Left renal pelvis (tissue), 4 donors: Measurements from ENCODE around the gene IP6K2. TPM values are rescaled to one million over a fixed set of nuclear protein-coding genes. Genes with fewer than 3 reads are reported as not detected.

ENCODE experiments used
- DNase-seq, 4 donors: peaks; one replicate each; pipeline ENCODE4 v3.0.0-alpha.2; 2013; ENCODE audit warnings: low read depth in 4 of 4, low spot score in 3 of 4
- polyA plus RNA-seq, 4 donors: library from polyadenylated mRNA; unstranded; fragments of 120-200 nt; gene quantifications; one replicate each; pipeline ENCODE4 v1.2.1, GENCODE V29; 2013; ENCODE audit not compliant: insufficient read length in 4 of 4

Gene IP6K2
- polyA plus RNA-seq, 4 donors, result 159 to 304 (median 204) TPM

DNA sequence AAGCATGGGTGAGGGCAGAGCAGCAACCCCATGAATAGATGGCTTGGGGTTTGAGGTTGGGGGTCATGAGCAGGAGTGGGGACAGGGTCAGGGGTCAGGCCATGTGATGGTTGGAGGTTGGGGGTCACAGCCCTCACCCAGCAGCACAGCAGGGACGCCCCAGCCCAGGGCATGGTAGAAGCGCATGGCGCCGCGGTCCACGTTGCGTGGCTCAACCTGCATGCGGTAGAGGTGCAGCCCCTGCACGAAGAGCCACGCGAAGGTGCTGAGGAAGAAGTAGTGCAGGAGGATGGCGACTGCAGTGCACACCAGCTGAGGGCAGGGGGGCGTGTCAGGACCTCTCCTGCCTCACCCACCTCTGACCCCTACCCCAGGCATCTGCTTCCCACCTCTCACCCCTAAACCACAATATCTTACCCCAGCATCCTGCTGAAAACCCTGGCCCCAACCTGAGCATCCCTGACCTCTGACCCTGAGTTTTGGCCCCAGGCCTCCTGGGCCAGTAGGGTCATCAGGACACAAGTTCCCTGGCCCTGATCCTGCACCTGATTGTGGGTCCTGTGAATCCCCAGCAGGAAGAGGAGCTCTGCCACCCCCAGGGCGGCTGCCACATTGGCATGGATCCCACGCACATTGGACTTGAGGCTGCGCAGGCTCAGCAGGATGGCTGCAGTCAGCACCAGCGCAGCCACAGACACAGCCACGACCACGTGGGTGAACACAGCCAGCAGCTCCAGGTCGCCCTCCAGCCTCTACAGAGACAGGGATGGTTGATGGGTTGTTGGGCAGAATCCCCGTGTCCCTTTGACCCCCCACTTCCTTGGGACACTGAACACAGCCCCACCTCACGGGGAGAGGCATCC, 71.9 kb downstream of the IP6K2 start:
- DNase-seq, result no peak

GRCh38 chr3:48642605-48643004, 74.4 kb downstream of the IP6K2 start:
- DNase-seq, result no peak

DNA sequence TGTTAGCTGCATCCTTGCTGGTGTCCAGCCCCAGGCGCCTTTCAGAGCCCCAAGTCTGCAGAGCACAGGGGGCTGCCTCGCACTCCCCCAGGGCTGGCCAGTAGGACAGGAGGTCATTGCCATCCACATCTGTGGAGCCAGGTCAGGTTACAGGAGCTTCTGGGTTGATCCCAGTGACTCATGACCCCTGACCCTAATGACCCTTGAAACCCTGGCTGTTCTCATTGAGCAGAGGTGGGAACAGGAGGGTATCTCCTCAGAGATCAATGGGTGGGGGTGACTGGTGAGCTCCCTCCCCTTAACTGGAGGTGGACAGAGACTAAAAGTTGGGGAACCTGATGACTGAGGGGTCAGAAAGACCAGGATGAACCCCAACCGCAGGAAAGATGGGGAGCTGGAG, 75.6 kb downstream of the IP6K2 start:
- no peak for DNase-seq

GRCh38 chr3:48639944-48640606, 76.9 kb downstream of the IP6K2 start:
- no peak for DNase-seq

Other genes with a start within 250 kb of the IP6K2 start
- gene SHISA5, start 213.0 kb downstream of the IP6K2 start, polyA plus RNA-seq, result 100 to 1,000 TPM; 106 to 114 (median 109) TPM
- 1 to 10 TPM; 2.9 to 6.5 (median 5.5) TPM for gene PFKFB4, start 160.4 kb downstream of the IP6K2 start, polyA plus RNA-seq
- gene UCN2, start 153.4 kb downstream of the IP6K2 start, polyA plus RNA-seq, result under 1 TPM; 0.22 to 0.64 (median 0.52) TPM
- gene COL7A1, start 121.9 kb downstream of the IP6K2 start, polyA plus RNA-seq, result 10 to 100 TPM; 13.3 to 28.7 (median 14.2) TPM
- 100 to 1,000 TPM; 124 to 300 (median 248) TPM for gene UQCRC1, start 107.6 kb downstream of the IP6K2 start, polyA plus RNA-seq
- gene TMEM89, start 95.5 kb downstream of the IP6K2 start, polyA plus RNA-seq, result not detected
- gene SLC26A6, start 81.8 kb downstream of the IP6K2 start, polyA plus RNA-seq, result 10 to 100 TPM; 10.7 to 33.1 (median 23.9) TPM
- 1 to 10 TPM in 3 of 4 donors, under 1 TPM in 1; 0.67 to 1.3 (median 1.2) TPM for gene CELSR3, start 54.3 kb downstream of the IP6K2 start, polyA plus RNA-seq
- gene NCKIPSD, start 31.3 kb downstream of the IP6K2 start, polyA plus RNA-seq, result 10 to 100 TPM; 12.0 to 23.1 (median 17.5) TPM
- 10 to 100 TPM; 31.6 to 50.0 (median 40.4) TPM for gene PRKAR2A, start 130.7 kb upstream of the IP6K2 start, polyA plus RNA-seq
- 10 to 100 TPM in 3 of 4 donors, 1 to 10 TPM in 1; 7.1 to 19.1 (median 17.2) TPM for gene SLC25A20, start 181.7 kb upstream of the IP6K2 start, polyA plus RNA-seq
- 10 to 100 TPM; 60.2 to 92.9 (median 74.9) TPM for gene ARIH2, start 201.6 kb upstream of the IP6K2 start, polyA plus RNA-seq